GM19023 (cell line): ENCODE measurements around the gene AATK.

Experiments used
- ATAC-seq: cut with Tn5 transposase; IDR thresholded peaks from one replicate; pipeline ENCODE4 v1.9.1; 2021; ENCODE audit warnings: mild to moderate bottlenecking, moderate library complexity; ENCODE audit not compliant: unreplicated experiment

Gene AATK

GRCh38 chr17:81195941-81196495, 30.0 kb upstream of the AATK start:
- ATAC-seq, result no peak

DNA sequence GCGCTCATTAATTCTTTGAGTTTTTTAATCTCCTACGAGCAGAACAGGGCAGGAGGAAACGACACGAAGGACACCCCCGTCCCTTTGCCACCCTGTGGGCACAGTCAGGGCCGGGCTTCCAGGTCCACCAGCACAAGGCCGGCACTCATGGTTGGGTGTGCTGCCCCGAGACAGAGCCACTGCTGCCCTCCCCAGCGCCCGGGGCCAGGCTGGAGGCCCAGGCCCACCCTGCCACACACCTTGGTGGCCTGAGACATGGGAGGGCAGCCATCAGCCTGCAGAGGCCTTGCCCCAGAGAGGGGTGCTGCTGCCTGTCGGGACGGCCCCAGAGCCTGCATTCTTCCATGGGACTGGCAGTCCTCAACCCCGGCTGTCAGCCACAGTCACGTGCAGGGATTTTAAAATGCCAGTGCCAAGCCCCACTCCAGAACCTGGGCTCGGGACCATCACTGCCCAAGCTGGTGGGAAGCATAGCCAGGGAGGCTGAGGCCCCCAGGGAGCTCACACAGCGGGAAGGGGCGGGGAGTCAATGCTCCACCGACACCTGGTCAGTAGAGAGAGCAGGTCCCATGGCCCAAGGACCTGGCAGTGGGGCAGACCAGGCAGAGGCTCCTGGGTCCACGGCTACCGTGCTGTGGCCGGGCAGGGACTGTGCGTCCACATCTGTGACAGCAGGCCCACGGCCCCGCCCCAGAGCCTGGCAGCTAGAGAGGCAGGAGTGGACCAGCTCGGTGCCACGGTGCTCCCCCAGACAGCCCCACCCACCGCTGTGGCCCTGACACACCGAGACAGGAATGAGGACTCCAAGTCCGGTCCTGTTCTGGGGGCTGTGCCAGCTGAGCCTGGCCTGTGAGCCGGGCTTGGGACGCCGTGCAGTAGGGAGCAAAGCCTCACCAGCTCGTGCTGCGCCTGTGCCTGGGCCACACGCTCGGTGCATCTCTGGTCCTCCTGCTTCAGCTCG, 29.2 kb upstream of the AATK start:
- no peak for ATAC-seq

DNA sequence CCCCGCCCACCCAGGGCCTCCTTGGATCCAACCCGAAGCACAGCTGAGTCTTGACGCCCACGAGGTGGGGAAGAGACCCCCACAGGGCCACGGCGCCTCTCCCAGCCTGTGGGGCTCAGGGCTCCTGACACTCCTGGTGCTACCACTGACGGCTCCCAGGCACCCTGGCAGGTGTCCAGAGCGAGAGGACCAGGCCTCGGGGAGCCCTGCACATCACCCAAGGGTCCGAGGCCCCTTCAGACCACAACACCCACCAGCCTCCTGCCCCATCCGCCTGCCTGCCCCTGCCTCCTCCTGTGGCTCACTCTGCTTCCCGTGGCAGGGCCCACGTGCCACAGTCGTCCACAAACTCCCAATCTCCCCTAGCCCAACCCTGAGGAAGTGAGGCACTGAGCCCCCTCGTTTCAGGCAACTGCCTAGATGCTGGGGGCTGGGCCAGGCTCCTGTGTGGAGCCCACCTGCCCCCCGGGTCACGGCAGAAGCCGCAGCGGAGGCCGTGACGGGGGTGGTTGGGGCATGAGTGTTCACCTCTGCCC, 28.3 kb upstream of the AATK start:
- ATAC-seq, result no peak

DNA sequence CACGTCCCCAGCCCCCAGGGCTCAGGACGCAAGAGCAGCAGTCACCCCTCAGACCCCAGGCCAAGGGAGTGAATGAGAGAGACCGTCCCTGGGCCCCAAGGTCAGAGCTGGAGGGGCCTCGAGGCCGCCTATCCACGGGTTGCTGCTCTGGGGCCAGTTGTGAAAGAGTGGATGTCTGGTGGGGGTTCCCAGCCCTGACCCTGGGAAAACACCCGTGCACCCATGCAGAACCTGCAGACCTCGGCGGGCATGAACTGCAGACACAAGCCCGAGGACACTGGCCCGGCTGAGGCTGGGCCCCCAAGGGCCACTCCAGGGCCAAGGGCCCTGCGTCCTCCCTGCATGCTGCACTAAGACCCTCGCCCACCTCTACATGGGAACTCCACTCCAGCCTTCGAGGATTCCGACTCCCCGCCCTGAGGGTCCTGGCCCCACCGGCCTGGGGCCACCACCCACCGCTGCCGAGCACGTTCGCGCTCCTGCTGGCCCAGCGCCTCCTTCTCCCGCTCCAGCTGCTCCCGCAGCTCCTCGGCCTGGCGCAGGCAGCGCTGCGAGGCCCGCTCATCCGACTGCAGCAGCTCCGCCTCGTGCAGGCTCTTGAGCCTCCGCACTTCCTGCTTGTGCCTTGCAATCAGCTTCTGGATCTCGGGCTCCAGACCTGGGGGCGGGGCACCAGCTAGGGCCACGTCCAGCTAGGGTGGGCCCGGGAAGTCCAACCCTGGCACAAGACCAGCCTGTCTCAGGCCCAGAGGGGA, 27.6 kb upstream of the AATK start:
- no peak for ATAC-seq

- no peak for ATAC-seq
Measured at GRCh38 chr17:81193051-81193410, 27.0 kb upstream of the AATK start.

GRCh38 chr17:81192386-81193050, 26.5 kb upstream of the AATK start:
- no peak for ATAC-seq

- no peak for ATAC-seq
Measured at GRCh38 chr17:81191646-81192045, 25.6 kb upstream of the AATK start.

- ATAC-seq, result no peak
Measured at GRCh38 chr17:81191116-81191515, 25.1 kb upstream of the AATK start.

GRCh38 chr17:81190591-81190990, 24.6 kb upstream of the AATK start:
- no peak for ATAC-seq

- no peak for ATAC-seq
Measured at GRCh38 chr17:81189670-81190530, 23.9 kb upstream of the AATK start.

- ATAC-seq, result no peak
Measured at GRCh38 chr17:81189016-81189415, 23.0 kb upstream of the AATK start.

- no peak for ATAC-seq
Measured at GRCh38 chr17:81188491-81188840, 22.4 kb upstream of the AATK start.

DNA sequence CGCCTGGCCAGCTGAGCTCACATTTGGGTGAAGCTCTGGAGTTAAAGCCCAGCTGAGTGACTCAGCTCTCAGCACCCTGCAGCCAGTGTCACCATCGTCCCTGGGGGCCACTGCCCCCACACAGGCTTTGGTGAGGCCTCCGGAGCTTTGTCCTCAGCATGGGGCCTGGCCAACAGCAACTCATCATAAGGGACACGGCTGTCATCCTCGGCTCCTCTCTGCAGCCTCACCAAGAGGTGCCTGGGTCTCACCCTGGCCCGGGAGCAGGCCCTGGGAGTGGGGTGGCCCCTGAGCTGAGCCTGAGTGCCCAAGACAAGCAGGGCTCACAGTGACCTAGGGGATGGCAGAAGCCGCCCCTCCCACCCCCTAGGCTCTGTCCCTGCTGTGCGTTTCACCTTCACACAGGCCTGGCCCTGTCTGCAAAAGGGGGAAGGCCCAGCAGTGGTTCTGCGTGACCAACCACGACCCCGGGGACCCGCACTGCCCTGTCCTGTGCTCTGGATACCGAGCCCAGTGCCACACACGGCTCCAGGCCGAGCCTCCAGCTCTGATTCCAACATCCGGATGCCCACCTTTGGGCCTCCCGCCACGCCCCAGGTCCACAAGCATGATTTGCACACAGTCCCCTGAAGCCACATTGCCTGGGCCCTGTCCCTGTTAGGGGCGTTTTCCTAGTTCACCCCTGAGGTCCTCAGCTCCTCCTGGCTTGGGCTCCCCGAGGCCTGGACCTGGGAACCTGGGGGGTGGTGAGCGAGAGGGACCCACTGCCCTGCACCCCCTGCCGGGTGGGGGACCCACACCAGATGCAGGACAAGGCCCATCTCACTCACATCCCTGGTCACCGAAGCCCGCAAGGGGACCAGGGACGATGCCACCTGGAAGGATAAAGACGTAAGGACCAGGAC, 21.8 kb upstream of the AATK start:
- no peak for ATAC-seq

GRCh38 chr17:81187120-81187519, 21.1 kb upstream of the AATK start:
- no peak for ATAC-seq

- ATAC-seq, result no peak
Measured at GRCh38 chr17:81186203-81186602, 20.2 kb upstream of the AATK start.

- ATAC-seq, result no peak
Measured at GRCh38 chr17:81184555-81184954, 18.5 kb upstream of the AATK start.

GRCh38 chr17:81183807-81184206, 17.8 kb upstream of the AATK start:
- no peak for ATAC-seq

DNA sequence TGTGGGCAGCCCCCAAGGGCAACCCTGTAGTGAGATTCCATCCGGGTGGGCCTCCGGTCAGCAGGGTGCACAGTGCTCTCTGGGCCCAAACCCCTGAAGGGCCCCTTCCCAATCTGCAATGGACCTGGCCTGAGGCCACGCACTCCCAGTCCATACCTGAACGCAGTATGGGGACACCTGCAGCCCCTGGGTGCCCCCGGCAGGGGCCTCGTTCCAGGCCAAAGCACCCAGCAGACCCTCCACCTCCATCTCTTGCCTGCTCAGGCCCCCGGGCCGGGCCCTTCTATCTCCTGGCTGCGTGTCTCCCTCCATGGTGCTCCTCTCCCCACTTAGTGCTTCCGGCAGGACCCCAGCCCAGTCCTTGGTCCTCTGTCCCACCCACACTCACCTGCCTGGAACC, 17.3 kb upstream of the AATK start:
- no peak for ATAC-seq

DNA sequence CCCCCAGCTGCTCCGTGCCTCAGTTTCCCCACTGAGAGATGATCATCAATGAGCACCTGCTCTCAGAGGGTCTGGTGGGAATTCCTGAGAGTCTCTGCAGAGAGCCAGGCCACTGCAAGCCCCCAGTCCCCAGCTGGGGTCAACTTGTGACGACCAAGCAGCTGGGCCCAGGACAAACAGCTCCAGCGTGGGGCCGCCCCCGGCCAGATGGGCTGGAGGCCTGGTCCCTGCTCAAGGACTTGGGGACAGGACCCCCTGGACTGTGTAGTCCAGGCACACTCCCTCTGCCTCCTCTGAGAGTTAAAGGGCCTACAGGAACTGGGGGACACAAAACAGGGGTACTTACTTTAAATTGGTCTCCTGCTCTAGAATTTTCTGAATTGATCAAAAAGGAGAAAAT, 16.6 kb upstream of the AATK start:
- no peak for ATAC-seq
